ENCODE results near the gene PSTPIP2. TPM values are rescaled to one million over a fixed set of nuclear protein-coding genes. Genes with fewer than 3 reads are reported as not detected.

Gene PSTPIP2
- total and polyA plus RNA-seq, 2 of the 8 experiments (the other 6 are each of a cell fraction or from before 2014, with no cell fraction given) = 1.8 to 2.4 TPM

GRCh38 chr18:46046126-46046525 lies 25.9 kb downstream of the PSTPIP2 start:
- Histone ChIP-seq H3K79me1 (ENCODE audit: low read depth, low read length) (no peaks in the 10 kb centered on the region), H2BK120ac (replicated peaks; ENCODE audit: low read depth, low read length) (no peak overlapping the region), H3K27me3 (replicated peaks in 1 of 4; ENCODE audit: control insufficient read depth in 3 of 4, extremely low read depth in 1 of 4, insufficient read depth in 3 of 4, low read length in 3 of 4) (no peaks in the 10 kb centered on the region), H3K4me1 (replicated peaks in 1 of 4; ENCODE audit: control insufficient read depth in 3 of 4, insufficient read depth in 4 of 4, low read length in 3 of 4) (peaks cover 0 to 8% (median 2%) of the 10 kb centered on the region in 4 experiments; a peak in 2 of 7 replicates), H3K56ac (replicated peaks; ENCODE audit: insufficient read length, low read depth, low read length) (no peak overlapping the region), H2BK15ac (ENCODE audit: low read length) (no peak overlapping the region), H3K4me2 (ENCODE audit: insufficient read depth in 1 of 2, low read depth in 2 of 2, low read length in 2 of 2) (no peak overlapping the region), H4K5ac (ENCODE audit: insufficient read length, low read depth, low read length) (no peak overlapping the region), H3K4ac (replicated peaks; ENCODE audit: insufficient read length, low read depth, low read length) (no peak overlapping the region), H3K14ac (ENCODE audit: insufficient read length) (no peak overlapping the region), H3K79me2 (ENCODE audit: control insufficient read depth in 1 of 2, insufficient read depth in 2 of 2, low read length in 2 of 2) (no peaks in the 10 kb centered on the region), H3K36me3 (ENCODE audit: control insufficient read depth in 2 of 4, insufficient read depth in 4 of 4, low read length in 3 of 4) (no peaks in the 10 kb centered on the region), H2BK12ac (ENCODE audit: low read depth, low read length) (no peak overlapping the region), H3K27ac (ENCODE audit: low read depth, low read length) (no peak overlapping the region), H2AK5ac (ENCODE audit: low read depth, low read length) (no peak overlapping the region), H3K9ac (replicated peaks in 1 of 4; ENCODE audit: extremely low read depth in 1 of 4, low read depth in 3 of 4, low read length in 3 of 4) (no peak overlapping the region), H3K9me3 (ENCODE audit: insufficient read depth in 2 of 2, low read depth in 1 of 2, low read length in 1 of 2) (no peaks in the 10 kb centered on the region), H3K4me3 (ENCODE audit: extremely low read depth in 1 of 4, insufficient read depth in 2 of 4, low read depth in 3 of 4, low read length in 4 of 4) (no peak overlapping the region), H3K23ac (ENCODE audit: insufficient read length) (no peak overlapping the region), H4K20me1 (replicated peaks in 1 of 2; ENCODE audit: control insufficient read depth in 1 of 2, insufficient read depth in 2 of 2, low read length in 2 of 2) (no peaks in the 10 kb centered on the region), H2AFZ (ENCODE audit: low read length) (no peak overlapping the region; the same call in 1 of the 2 replicates), H2BK20ac (ENCODE audit: low read length) (no peak overlapping the region), H2BK5ac (ENCODE audit: low read depth, low read length) (no peak overlapping the region), H3K18ac (ENCODE audit: extremely low read depth, low read length) (no peak overlapping the region), H4K8ac (ENCODE audit: extremely low read depth, insufficient read depth, low read length) (peak overlapping the region; percentile 53), H4K91ac (replicated peaks; ENCODE audit: insufficient read length, low read length) (no peak overlapping the region), H3K23me2 (ENCODE audit: low read depth, low read length) (no peaks in the 10 kb centered on the region)
- WGBS, 2 experiments (ENCODE audit: extremely low coverage in 1 of 2, insufficient coverage in 1 of 2, insufficient read length in 1 of 2, insufficient replicate concordance in 2 of 2, low coverage in 1 of 2, low lambda C conversion rate in 2 of 2, missing lambda C conversion rate in 1 of 2) = 87% methylated on average over 6 of the region's 6 CpGs; no CpG with 5 or more reads in 1 of the 2 experiments
- CTCF ChIA-PET (ENCODE audit: partially characterized antibody) = interaction anchor here (0.6 to 2.3 kb wide), 10 partner anchors 9 to 173 kb away, joined by 3 to 9 read pairs (median 5); no protein-coding TSS in a partner anchor
- POLR2A ChIA-PET (ENCODE audit: partially characterized antibody) = no interaction called here
- TF ChIP-seq CTCF (IDR thresholded peaks at IDR 0.05; ENCODE audit: control extremely low read depth in 1 of 3, insufficient read depth in 1 of 3, low read depth in 1 of 3, low read length in 3 of 3) (peak in 2 of 3 experiments; percentile 36 to 50; a peak in 2 of 4 replicates), ATF3 (IDR thresholded peaks at IDR 0.05; ENCODE audit: insufficient read depth, low read depth, low read length) (no peak)
- DNase-seq (ENCODE audit: low read depth in 1 of 2, low spot score in 2 of 2) = no peak
- FAIRE-seq = no peak
